BJ (cell line): ENCODE measurements around the gene OASL. TPM values are rescaled to one million over a fixed set of nuclear protein-coding genes. Genes with fewer than 3 reads are reported as not detected.

Experiments used
- CTCF ChIA-PET: fragments of 350-600 bp; formaldehyde crosslinking; extraction: SDS; loops from one replicate; lab custom pipeline; 2021; ENCODE audit warnings: antibody characterized with exemption, inconsistent platforms; lab: Yijun Ruan, JAX
- POLR2A ChIA-PET: fragments of 300-600 bp; sonication (Branson Sonifier 250); formaldehyde crosslinking; extraction: SDS; loops from one replicate; lab custom pipeline; 2021; ENCODE audit warnings: antibody characterized with exemption; lab: Charles Lee
- DNase-seq: peaks from one replicate; pipeline ENCODE4 v3.0.0-alpha.2; 2011; ENCODE audit warnings: low read depth
- H3K27me3 ChIP-seq: 2 replicates; pipeline ENCODE4 v1.6.0; 2011; ENCODE audit warnings: low read length; ENCODE audit not compliant: control insufficient read depth, insufficient read depth
- H3K36me3 ChIP-seq: 2 replicates; pipeline ENCODE4 v1.5.1; 2011; ENCODE audit warnings: low read length; ENCODE audit not compliant: control insufficient read depth, insufficient read depth
- H3K4me3 ChIP-seq: 2 replicates; pipeline ENCODE4 v1.5.1; 2011; ENCODE audit warnings: low read depth, mild to moderate bottlenecking, control low read depth, low read length
- CTCF ChIP-seq: IDR thresholded peaks from 2 replicates; pipeline ENCODE4 v1.5.1; 2011; ENCODE audit warnings: low read depth, mild to moderate bottlenecking, control low read depth, inconsistent platforms, low read length, moderate library complexity; ENCODE audit not compliant: insufficient read depth
- polyA minus RNA-seq: library from RNA; depleted of rRNA, polyadenylated mRNA; stranded (reverse); fragments of >200 nt; gene quantifications from 2 replicates; pipeline ENCODE4 v1.2.3, GENCODE V29; 2011; rRNA and poly(A)+ RNA removed
- polyA plus RNA-seq: library from polyadenylated mRNA; depleted of rRNA; stranded (reverse); fragments of >200 nt; gene quantifications from 2 replicates; pipeline ENCODE4 v1.2.3, GENCODE V29; 2011; rRNA removed

OASL gene, protein sequence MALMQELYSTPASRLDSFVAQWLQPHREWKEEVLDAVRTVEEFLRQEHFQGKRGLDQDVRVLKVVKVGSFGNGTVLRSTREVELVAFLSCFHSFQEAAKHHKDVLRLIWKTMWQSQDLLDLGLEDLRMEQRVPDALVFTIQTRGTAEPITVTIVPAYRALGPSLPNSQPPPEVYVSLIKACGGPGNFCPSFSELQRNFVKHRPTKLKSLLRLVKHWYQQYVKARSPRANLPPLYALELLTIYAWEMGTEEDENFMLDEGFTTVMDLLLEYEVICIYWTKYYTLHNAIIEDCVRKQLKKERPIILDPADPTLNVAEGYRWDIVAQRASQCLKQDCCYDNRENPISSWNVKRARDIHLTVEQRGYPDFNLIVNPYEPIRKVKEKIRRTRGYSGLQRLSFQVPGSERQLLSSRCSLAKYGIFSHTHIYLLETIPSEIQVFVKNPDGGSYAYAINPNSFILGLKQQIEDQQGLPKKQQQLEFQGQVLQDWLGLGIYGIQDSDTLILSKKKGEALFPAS
- 0.49 and 0.67 TPM in 2 replicates for polyA plus RNA-seq
- 0.09 and 0.31 TPM in 2 replicates for polyA minus RNA-seq

GRCh38 chr12:121038861-121039668, at the start of gene OASL:
Gene OASL, minus strand, starts transcription at chr12:121039246. Its CDS starts 275 bp downstream, at chr12:121038971.
- ChIA-PET POLR2A (no interaction called here), CTCF (interaction anchor here (2.1 kb wide), 1 partner anchor 21 kb away, joined by 4 read pairs; no protein-coding TSS in a partner anchor)
- no peak for DNase-seq

GRCh38 chr12:121088195-121088585, 49.1 kb upstream of the OASL start:
- H3K27me3 ChIP-seq, result peaks cover 1% of the 10 kb centered on the region
- H3K4me3 ChIP-seq, result no peak overlapping the region
- TF ChIP-seq CTCF, result no peak
- CTCF ChIA-PET, result interaction anchor here (1.3 kb wide), 1 partner anchor 38 kb away, joined by 3 read pairs; no protein-coding TSS in a partner anchor
- no peaks in the 10 kb centered on the region for H3K36me3 ChIP-seq
- DNase-seq, result no peak
- POLR2A ChIA-PET, result no interaction called here

More at GRCh38 chr12:121038861-121039668, at the start of gene OASL:
- no peak within 1 kb of the TSS for H3K4me3 ChIP-seq
- no peak for TF ChIP-seq CTCF
- 0 out of 2 replicates have a peak, but pooled peaks cover 2% of the 10 kb centered on the region for H3K27me3 ChIP-seq
- H3K36me3 ChIP-seq, result no peaks in the 10 kb centered on the region

- Histone ChIP-seq H3K4me3 (no peak overlapping the region), H3K27me3 (peaks cover 1% of the 10 kb centered on the region), H3K36me3 (no peaks in the 10 kb centered on the region)
- no peak for DNase-seq
- ChIA-PET POLR2A (no interaction called here), CTCF (interaction anchor here (1.3 kb wide), 1 partner anchor 37 kb away, joined by 3 read pairs; no protein-coding TSS in a partner anchor)
- TF ChIP-seq CTCF, result no peak
Observed at GRCh38 chr12:121087467-121088194, 48.6 kb upstream of the OASL start.

- no peak overlapping the region for H3K4me3 ChIP-seq
- ChIA-PET CTCF (interaction anchor here (0.9 to 1.9 kb wide), 5 partner anchors 10 to 504 kb away, joined by 3 to 5 read pairs (median 3); no protein-coding TSS in a partner anchor), POLR2A (no interaction called here)
- no peak for DNase-seq
- no peaks in the 10 kb centered on the region for H3K36me3 ChIP-seq
- no peak for TF ChIP-seq CTCF
- peaks cover 1% of the 10 kb centered on the region for H3K27me3 ChIP-seq
Observed at GRCh38 chr12:121086781-121087295, 47.8 kb upstream of the OASL start.
